ENCODE measurements around the gene OPA3.

The OPA3 gene

DNA sequence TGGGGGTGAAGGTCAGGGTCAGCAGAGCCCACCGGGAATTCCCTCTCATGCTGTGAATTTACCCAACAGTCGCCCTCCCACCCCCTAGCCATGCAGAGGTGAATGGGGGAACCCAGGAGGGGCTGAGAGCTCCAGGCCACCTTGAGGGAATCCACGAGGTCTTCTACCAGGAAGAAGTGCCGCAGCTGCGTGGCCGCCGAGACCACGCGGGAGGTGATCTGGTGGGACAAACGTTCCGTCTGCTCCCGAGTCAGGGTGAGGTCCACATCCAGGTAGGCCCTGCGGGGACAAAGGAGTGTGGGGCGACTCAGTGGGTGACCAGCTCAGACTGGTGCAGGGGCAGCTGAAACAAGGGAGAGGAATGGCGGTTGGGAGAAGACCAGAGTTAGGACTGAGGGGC lies 95.9 kb downstream of the OPA3 start:
- DNase-seq (ENCODE audit: low read depth, low spot score) = no peak
- in situ Hi-C loops (cut with HindIII; ENCODE audit: low sequenced_read_pairs) = no loop called here
- H3K4me3 ChIP-seq (ENCODE audit: low read depth, low read length) = no peak overlapping the region
- TF ChIP-seq, protein P1, sequence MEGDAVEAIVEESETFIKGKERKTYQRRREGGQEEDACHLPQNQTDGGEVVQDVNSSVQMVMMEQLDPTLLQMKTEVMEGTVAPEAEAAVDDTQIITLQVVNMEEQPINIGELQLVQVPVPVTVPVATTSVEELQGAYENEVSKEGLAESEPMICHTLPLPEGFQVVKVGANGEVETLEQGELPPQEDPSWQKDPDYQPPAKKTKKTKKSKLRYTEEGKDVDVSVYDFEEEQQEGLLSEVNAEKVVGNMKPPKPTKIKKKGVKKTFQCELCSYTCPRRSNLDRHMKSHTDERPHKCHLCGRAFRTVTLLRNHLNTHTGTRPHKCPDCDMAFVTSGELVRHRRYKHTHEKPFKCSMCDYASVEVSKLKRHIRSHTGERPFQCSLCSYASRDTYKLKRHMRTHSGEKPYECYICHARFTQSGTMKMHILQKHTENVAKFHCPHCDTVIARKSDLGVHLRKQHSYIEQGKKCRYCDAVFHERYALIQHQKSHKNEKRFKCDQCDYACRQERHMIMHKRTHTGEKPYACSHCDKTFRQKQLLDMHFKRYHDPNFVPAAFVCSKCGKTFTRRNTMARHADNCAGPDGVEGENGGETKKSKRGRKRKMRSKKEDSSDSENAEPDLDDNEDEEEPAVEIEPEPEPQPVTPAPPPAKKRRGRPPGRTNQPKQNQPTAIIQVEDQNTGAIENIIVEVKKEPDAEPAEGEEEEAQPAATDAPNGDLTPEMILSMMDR (IDR thresholded peaks at IDR 0.05; ENCODE audit: low read depth, low read length) = no peak

DNA sequence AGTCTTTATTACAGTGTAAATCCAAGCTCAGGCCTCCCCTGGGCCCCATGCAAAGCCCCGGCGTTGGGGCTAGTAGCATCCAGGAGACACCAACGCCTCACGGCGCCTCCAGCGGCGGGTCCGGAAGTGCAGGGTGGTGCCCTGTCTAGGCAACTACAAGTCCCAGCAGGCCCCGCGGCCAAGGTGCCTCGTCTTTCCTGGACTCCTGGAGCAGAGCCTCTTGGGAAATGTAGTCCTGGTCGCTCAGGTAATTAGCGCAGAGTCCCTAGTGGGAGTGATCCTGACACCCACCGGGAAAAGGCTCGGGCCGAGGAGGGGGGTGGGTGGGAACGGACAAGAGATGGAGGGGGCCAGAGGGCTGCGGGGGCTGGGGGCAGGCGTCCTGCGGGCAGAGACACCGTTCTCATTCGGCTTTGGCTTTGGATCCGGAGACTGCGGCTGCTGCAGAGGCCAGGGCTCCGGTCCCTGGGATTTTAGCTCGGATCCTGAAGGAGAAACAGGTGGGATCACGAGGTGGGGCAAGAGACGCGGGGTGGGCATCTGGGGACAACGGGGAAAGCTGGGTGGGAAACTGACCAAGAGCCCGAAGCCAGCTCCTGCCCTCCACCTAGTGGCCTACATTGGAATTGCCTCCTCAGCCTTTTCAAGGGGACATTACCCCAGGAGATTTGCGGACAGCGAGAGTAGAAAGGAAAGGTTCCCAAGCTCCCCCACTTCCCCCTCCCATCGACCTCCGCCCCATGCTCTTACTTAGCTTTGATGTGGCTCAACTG lies 99.1 kb downstream of the OPA3 start:
- TF ChIP-seq, protein P1 (IDR thresholded peaks at IDR 0.05; ENCODE audit: low read depth, low read length) = peak; percentile 97
- peak overlapping the region; percentile 63 for H3K4me3 ChIP-seq (ENCODE audit: low read depth, low read length)
- in situ Hi-C loops (cut with HindIII; ENCODE audit: low sequenced_read_pairs) = no loop called here
- peak; percentile 94 for DNase-seq (ENCODE audit: low read depth, low spot score)

DNA sequence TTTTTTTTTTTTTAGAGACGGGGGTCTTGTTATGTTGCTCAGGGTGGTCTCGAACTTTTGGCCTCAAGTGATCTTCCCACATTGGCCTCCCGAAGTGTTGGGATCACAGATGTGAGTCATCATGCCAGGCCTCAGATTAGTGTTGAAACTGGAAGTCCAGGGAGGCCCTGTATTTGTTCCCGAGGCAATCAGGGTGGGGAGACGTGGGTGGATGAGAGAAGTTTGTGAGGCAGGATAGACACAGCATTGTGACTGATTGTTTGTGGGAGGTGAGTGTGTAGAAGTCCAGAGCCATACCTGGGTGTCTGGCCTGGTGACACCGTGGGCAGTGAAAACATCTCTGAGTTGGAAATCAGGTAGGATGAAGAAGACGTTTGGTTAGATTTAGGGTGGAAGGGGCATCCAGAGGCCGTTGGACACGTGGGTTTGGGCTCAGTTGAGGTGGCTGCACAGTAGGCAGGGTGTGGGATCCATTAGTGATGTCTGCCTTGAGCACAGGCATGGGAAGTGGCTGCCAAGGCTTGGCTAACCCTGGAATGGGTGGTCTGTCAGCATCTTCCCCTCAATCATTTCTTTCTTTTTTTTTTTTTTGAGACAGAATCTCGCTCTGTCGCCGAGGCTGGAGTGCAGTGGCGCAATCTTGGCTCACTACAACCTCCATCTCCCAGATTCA lies 100.2 kb downstream of the OPA3 start:
- DNase-seq (ENCODE audit: low read depth, low spot score) = no peak
- TF ChIP-seq, protein P1 (IDR thresholded peaks at IDR 0.05; ENCODE audit: low read depth, low read length) = no peak
- H3K4me3 ChIP-seq (ENCODE audit: low read depth, low read length) = no peak overlapping the region
- in situ Hi-C loops (cut with HindIII; ENCODE audit: low sequenced_read_pairs) = no loop called here

DNA sequence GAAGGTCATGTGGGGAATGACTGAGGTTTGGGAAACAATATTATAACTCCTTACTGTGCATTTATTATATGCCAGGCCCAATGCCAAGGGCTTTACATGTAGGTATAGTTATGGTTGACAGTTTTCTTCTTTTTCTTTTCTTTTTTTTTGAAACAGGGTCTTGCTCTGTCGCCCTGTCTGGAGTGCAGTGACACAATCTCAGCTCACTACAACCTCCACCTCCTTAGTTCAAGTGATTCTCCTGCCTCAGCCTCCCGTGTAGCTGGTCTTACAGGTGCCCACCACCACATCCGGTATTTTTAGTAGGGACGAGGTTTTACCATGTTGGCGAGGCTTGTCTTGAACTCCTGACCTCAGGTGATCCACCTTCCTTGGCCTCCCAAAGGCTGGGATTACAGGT lies 101.6 kb downstream of the OPA3 start:
- TF ChIP-seq, protein P1 (IDR thresholded peaks at IDR 0.05; ENCODE audit: low read depth, low read length) = no peak
- DNase-seq (ENCODE audit: low read depth, low spot score) = no peak

DNA sequence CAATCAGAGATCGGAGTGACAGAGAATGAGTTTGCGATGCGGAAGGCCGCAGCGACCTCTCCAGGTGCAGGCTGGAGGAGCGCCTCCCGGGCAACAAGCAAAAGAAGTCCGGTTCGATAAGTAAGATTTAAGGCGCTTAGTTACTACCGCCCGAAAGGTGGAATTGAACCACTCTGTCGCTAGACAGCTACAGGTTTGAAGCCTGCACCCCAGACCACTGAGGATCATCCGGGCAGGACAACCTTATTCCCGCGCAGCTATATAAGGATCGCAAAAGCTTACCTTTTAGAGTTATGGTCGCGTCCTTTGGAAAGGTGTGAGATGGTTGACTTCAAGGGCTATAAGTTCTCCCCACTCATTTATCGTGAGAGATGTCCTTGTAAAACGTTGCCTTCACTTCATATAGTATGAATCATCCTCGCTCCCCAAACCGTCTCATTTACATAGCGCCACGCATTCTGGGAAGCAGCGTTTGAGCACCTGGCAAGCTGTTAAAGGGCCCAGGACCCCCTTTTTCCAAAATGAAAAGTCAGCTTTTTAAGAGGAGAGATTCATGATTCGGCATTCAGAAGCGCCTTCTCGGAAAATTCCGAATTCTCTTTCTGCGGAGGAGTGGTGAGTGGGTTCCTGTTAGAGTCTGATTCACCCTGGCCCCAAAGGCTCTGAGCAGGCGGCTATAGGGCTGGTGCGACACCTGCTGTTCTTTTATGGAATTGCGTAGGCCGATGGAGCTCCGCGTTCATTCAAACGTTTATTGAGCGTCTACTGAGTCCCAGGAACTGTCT lies 106.0 kb downstream of the OPA3 start:
- DNase-seq (ENCODE audit: low read depth, low spot score) = peak; percentile 95
- in situ Hi-C loops (cut with HindIII; ENCODE audit: low sequenced_read_pairs) = no loop called here
- peak overlapping the region; percentile 65 for H3K4me3 ChIP-seq (ENCODE audit: low read depth, low read length)
- TF ChIP-seq, protein P1 (IDR thresholded peaks at IDR 0.05; ENCODE audit: low read depth, low read length) = peak; percentile 94

More for the DNA sequence above, 101.6 kb downstream of the OPA3 start:
- in situ Hi-C loops (cut with HindIII; ENCODE audit: low sequenced_read_pairs) = no loop called here
- H3K4me3 ChIP-seq (ENCODE audit: low read depth, low read length) = no peak overlapping the region

DNA sequence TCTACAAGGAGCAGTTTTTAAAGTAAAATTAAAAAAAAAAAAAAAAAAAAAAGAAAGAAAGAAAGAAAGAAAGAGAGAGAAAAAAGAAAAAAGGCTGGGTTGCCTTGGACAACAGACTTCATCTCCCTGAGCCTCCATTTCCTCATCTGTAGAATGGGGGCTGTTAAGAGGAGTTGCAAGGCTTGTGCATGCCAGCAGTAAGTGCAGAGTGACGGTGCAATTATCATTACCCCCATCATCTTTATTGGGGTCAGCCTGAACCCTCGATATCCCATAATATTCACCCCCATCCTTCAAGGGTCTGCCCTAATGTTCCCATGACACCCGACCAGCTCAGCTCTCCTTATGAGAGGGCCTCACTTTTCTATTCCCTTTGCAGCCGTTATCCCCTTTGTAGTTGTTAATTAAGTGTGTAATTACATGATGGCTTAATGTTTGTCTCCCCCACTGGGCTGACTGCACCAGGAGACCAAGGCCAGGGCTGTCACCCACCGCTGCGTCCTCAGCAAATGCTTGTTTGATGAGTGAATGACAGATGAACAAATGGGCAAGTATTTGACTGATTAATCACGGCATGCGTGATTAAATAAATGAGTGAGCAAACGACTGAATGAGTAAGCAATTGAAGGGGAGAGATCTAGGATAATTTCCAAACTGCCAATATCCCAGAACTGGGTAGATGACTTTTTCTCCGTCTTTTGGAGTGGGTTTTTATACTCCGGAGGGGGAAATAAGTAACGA lies 106.7 kb downstream of the OPA3 start:
- peak overlapping the region; percentile 65 for H3K4me3 ChIP-seq (ENCODE audit: low read depth, low read length)
- no peak for DNase-seq (ENCODE audit: low read depth, low spot score)
- in situ Hi-C loops (cut with HindIII; ENCODE audit: low sequenced_read_pairs) = no loop called here
- TF ChIP-seq, protein P1 (IDR thresholded peaks at IDR 0.05; ENCODE audit: low read depth, low read length) = no peak

All from astrocyte of the spinal cord (primary cell).